GM20431 (cell line): Measurements from ENCODE around the gene ADAMTSL2.

Source experiments
- in situ Hi-C: fragments of 300-500 bp; cut with MseI, MboI; formaldehyde crosslinking; loops from one replicate; pipeline ENCODE4 v1.15.0; 2020; ENCODE audit warnings: low sequenced_read_pairs; ENCODE audit not compliant: unreplicated experiment

ADAMTSL2 gene

GRCh38 chr9:133613432-133613831 lies 78.9 kb downstream of the ADAMTSL2 start:
- in situ Hi-C loops: no loop called here

- in situ Hi-C loops: no loop called here
These were observed 79.6 kb downstream of the ADAMTSL2 start for GRCh38 chr9:133614056-133614455.

- in situ Hi-C loops: no loop called here
These were observed 80.2 kb downstream of the ADAMTSL2 start for GRCh38 chr9:133614678-133615077.

GRCh38 chr9:133615186-133615585 lies 80.7 kb downstream of the ADAMTSL2 start:
- in situ Hi-C loops: no loop called here

- in situ Hi-C loops: no loop called here
These were observed 81.2 kb downstream of the ADAMTSL2 start for GRCh38 chr9:133615606-133616188.

- in situ Hi-C loops: no loop called here
These were observed 82.3 kb downstream of the ADAMTSL2 start for GRCh38 chr9:133616643-133617405.

GRCh38 chr9:133618726-133619125 lies 84.2 kb downstream of the ADAMTSL2 start:
- in situ Hi-C loops: no loop called here

GRCh38 chr9:133619791-133620190 lies 85.3 kb downstream of the ADAMTSL2 start:
- in situ Hi-C loops: no loop called here

- in situ Hi-C loops: no loop called here
These were observed 87.3 kb downstream of the ADAMTSL2 start for GRCh38 chr9:133621725-133622267.

- in situ Hi-C loops: no loop called here
These were observed 88.1 kb downstream of the ADAMTSL2 start for GRCh38 chr9:133622555-133622954.
